Tibial artery (tissue), 4 donors: ENCODE results near the gene ZKSCAN5.
A peak's percentile ranks its signal among the peaks of the same experiment; 100 is the strongest.

Experiments
- DNase-seq, 2 donors: peaks; one replicate each; pipeline ENCODE4 v3.0.0-alpha.2; 2019
- H3K27ac ChIP-seq, 2 donors: fragments of 200-600 bp; sonication (generic) in 1 of 2; 1 replicate in 1 of 2; 2 replicates in 1 of 2; pipeline ENCODE4 v1.5.1; 2018 to 2019; ENCODE audit warnings: mild to moderate bottlenecking in 1 of 2
- H3K27me3 ChIP-seq, 2 donors: fragments of 200-600 bp; sonication (generic) in 1 of 2; one replicate each; pipeline versions ENCODE4 v1.5.1 to v1.6.0; 2016 to 2019
- H3K36me3 ChIP-seq, 3 donors: fragments of 200-600 bp; sonication (generic) in 2 of 3; one replicate each; pipeline ENCODE4 v1.5.1; 2016 to 2019; ENCODE audit warnings: mild to moderate bottlenecking in 2 of 3
- H3K4me1 ChIP-seq, 4 donors: fragments of 200-600 bp; sonication (generic) in 2 of 4; 1 replicate in 3 of 4; 2 replicates in 1 of 4; pipeline ENCODE4 v1.5.1; 2016 to 2019
- H3K4me3 ChIP-seq, 2 donors: fragments of 200-600 bp; sonication (generic) in 1 of 2; 1 replicate in 1 of 2; 2 replicates in 1 of 2; pipeline ENCODE4 v1.5.1; 2018 to 2019; ENCODE audit warnings: mild to moderate bottlenecking in 2 of 2
- H3K9me3 ChIP-seq, 3 donors: fragments of 200-600 bp; sonication (generic) in 1 of 3; one replicate each; pipeline ENCODE4 v1.5.1; 2016 to 2019
- intact Hi-C: fragments of 100-400 bp; cut with DNase I; formaldehyde crosslinking; loops from one replicate; pipeline ENCODE4 v1.15.0; 2023; ENCODE audit warnings: low total_unique reads
- TF ChIP-seq, protein P1 (sequence below), 2 experiments: fragments of 200-600 bp in 1 of 2; fragments of 450-650 bp in 1 of 2; IDR thresholded peaks; one replicate each; pipeline ENCODE4 v1.5.1; 2017 to 2019; ENCODE audit warnings: antibody characterized with exemption in 2 of 2, mild to moderate bottlenecking in 1 of 2, moderate library complexity in 1 of 2

Gene ZKSCAN5

DNA sequence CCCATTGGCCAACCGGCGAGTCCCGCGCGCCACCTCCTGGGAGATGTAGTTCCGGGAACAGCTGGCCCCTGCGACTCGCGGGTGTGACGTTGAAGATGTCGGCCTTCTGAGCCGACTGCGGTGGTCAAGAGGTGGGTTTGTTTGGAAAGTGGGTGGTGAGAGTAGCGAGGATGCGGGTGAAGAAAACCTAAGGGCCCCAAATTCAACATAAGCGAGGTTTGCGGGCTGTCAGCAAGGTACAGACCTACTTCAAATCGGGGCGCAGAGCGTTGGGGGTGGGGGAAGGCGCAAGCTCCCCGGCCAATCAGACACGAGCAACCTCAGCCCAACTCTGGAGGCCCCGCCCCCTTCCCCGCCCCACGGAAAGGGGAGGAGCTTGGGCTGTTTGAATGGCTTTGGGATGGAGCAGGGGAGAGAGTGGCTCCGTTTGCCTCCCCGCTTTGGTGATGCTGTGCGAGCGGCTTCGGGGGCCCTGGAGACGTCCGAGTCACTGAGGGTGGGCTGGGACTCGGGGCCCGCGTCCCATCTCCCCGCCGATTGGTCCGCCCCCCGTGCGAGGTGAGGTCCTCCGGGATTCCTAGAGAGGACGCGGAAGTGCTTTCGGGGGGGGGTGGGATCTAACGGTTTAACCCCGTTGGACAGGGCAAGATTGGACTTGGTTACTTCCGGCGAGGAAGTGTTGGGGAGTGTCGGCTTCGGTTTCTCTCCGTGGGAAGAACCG is at the start of gene ZKSCAN5:
TSS of gene ZKSCAN5 (plus strand) at position 60 of the 721 bp plus-strand sequence. CDS start 1,383 bp downstream, outside the sequence.
- peak within 1 kb of the TSS; percentile 60 to 68 for H3K4me3 ChIP-seq
- H3K27ac ChIP-seq = peak within 1 kb of the TSS; percentile 78 to 95
- TF ChIP-seq, protein P1, sequence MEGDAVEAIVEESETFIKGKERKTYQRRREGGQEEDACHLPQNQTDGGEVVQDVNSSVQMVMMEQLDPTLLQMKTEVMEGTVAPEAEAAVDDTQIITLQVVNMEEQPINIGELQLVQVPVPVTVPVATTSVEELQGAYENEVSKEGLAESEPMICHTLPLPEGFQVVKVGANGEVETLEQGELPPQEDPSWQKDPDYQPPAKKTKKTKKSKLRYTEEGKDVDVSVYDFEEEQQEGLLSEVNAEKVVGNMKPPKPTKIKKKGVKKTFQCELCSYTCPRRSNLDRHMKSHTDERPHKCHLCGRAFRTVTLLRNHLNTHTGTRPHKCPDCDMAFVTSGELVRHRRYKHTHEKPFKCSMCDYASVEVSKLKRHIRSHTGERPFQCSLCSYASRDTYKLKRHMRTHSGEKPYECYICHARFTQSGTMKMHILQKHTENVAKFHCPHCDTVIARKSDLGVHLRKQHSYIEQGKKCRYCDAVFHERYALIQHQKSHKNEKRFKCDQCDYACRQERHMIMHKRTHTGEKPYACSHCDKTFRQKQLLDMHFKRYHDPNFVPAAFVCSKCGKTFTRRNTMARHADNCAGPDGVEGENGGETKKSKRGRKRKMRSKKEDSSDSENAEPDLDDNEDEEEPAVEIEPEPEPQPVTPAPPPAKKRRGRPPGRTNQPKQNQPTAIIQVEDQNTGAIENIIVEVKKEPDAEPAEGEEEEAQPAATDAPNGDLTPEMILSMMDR (IDR thresholded peaks at IDR 0.05) = no peak
- no peaks in the 10 kb centered on the region for H3K36me3 ChIP-seq
- peaks cover 5 to 40% (median 26%) of the 10 kb centered on the region in 4 donors for H3K4me1 ChIP-seq
- DNase-seq = peak; percentile 98 to 99
- H3K9me3 ChIP-seq = no peaks in the 10 kb centered on the region
- no peaks in the 10 kb centered on the region for H3K27me3 ChIP-seq
- intact Hi-C loops = loop anchor here (5.0 kb wide), 2 partner anchors 37 to 53 kb away; partner anchors contain the start of genes ATP5MF and ZNF655

- H3K27ac ChIP-seq = no peak overlapping the region
- H3K36me3 ChIP-seq = peaks cover 46 to 91% (median 87%) of the 10 kb centered on the region in 3 donors
- H3K4me3 ChIP-seq = no peak overlapping the region
- H3K27me3 ChIP-seq = no peaks in the 10 kb centered on the region
- no peaks in the 10 kb centered on the region for H3K9me3 ChIP-seq
- TF ChIP-seq, protein P1 (IDR thresholded peaks at IDR 0.05) = no peak
- H3K4me1 ChIP-seq = peaks cover 0 to 7% (median 0%) of the 10 kb centered on the region in 4 donors
- intact Hi-C loops = no loop called here
- no peak for DNase-seq
Observed at GRCh38 chr7:99455874-99456273, 48.6 kb upstream of the ZKSCAN5 start.

- DNase-seq = no peak
- Histone ChIP-seq H3K4me1 (peaks cover 0 to 9% (median 0%) of the 10 kb centered on the region in 4 donors), H3K4me3 (no peak overlapping the region), H3K27ac (no peak overlapping the region), H3K36me3 (peaks cover 42 to 87% (median 83%) of the 10 kb centered on the region in 3 donors), H3K9me3 (no peaks in the 10 kb centered on the region), H3K27me3 (no peaks in the 10 kb centered on the region)
- intact Hi-C loops = no loop called here
- TF ChIP-seq, protein P1 (IDR thresholded peaks at IDR 0.05) = no peak
Observed at GRCh38 chr7:99456288-99456687, 48.2 kb upstream of the ZKSCAN5 start.

GRCh38 chr7:99457050-99457649 is 47.3 kb upstream of the ZKSCAN5 start:
- no peaks in the 10 kb centered on the region for H3K9me3 ChIP-seq
- TF ChIP-seq, protein P1 (IDR thresholded peaks at IDR 0.05) = no peak
- no peak overlapping the region for H3K27ac ChIP-seq
- H3K4me1 ChIP-seq = peaks cover 0 to 15% (median 0%) of the 10 kb centered on the region in 4 donors
- no peak overlapping the region for H3K4me3 ChIP-seq
- no peaks in the 10 kb centered on the region for H3K27me3 ChIP-seq
- H3K36me3 ChIP-seq = peaks cover 42 to 78% (median 76%) of the 10 kb centered on the region in 3 donors
- DNase-seq = no peak
- intact Hi-C loops = no loop called here

GRCh38 chr7:99457650-99458493 is 46.6 kb upstream of the ZKSCAN5 start:
- Histone ChIP-seq H3K9me3 (no peaks in the 10 kb centered on the region), H3K4me3 (no peak overlapping the region), H3K27me3 (no peaks in the 10 kb centered on the region), H3K4me1 (peaks cover 0 to 15% (median 5%) of the 10 kb centered on the region in 4 donors), H3K27ac (no peak overlapping the region), H3K36me3 (peaks cover 36 to 71% (median 68%) of the 10 kb centered on the region in 3 donors)
- DNase-seq = no peak
- TF ChIP-seq, protein P1 (IDR thresholded peaks at IDR 0.05) = no peak
- intact Hi-C loops = no loop called here
